Stimulated activated CD8-positive, alpha-beta memory T cell treated with anti-CD3 and anti-CD28 coated beads, Interleukin-12 subunit alpha, Interleukin-12 subunit beta, amount 100 ng/mL, for 24 hours (primary cell): ENCODE measurements around the gene TCEAL6.
"Not testable (repeated sequence)": the region's sequence is repeated elsewhere in the genome, so short reads cannot be mapped to it uniquely, and the experiment has no call there.

Experiments
- DNase-seq: peaks from one replicate; pipeline ENCODE4 v3.0.0-alpha.2; 2020; ENCODE audit errors: extremely low read depth

TCEAL6 gene

DNA sequence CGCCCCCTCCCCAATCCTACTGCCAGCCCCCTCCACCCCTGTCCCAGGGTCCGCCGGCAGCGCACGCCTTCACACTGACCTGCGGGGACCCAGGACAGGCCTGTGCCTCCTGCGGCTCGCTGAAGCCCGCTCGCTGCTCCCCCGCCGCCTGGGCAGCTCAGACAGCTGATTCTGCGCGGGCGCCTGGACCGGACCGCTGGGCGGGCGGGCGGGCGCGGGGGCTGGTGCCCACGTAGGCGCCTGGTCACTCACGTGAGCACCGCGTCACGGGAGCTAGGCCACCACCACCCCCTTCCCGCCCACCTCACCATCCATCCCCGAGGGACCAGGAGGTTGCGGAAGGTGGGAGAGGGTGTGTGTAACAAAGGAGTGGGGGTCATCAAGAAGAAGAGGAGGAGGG, at the start of gene TCEAL6:
Gene TCEAL6 (minus strand): TSS at position 208 of the 400 bp plus-strand sequence.
- DNase-seq, result not testable (repeated sequence)

DNA sequence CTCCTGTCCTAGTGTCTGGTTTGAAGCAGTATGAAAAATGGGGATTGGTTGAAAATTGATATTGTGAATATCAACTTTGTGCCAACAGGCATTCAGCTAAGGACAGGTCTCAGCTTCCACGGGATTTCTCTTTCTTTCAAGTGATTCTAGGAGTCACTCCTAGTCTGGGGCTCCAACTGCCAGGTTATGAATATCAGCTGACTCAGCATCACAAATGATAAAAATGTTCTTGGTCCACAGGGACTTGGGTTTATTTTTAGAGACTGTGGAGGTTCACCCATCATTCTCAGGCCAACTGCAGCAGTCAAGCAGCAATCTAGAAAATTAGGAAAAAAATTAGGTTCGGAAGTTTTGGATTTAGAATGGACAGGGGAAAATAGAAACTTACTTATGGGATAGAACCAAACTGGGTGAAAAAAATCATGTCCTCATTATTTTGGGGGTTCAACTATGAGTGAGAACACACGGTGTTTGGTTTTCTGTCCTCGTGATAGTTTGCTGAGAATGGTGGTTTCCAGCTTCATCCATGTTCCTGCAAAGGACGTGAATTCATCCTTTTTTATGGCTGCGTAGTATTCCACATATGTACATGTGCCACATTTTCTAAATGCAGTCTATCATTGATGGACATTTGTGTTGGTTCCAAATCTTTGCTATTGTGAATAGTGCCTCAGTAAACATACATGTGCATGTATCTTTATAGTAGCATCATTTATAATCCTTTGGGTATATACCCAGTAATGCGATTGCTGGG, 43.9 kb upstream of the TCEAL6 start:
- no peak for DNase-seq

DNA sequence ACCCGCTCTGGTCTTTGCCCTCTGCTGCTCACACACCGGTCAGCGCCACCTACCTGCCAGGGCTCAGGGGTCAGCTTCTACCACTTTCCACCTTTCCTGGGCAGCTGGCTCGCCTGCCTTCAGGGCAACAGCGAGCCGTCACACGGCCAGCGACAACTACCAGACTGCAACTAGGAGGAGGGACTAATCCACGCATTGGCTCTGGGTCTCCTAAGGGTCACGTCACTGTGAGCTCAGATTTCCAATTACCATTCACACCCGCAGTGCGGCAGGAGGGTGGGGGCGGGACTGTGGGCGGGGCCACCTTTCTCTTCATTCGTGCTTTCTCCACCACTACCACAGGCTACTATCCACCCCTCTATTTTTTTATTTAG, 13.5 kb upstream of the TCEAL6 start, which contains the start of gene BEX5:
Gene BEX5 (minus strand): TSS at position 172 of the 374 bp plus-strand sequence. CDS start 1,712 bp downstream, outside the sequence.
- no peak for DNase-seq

DNA sequence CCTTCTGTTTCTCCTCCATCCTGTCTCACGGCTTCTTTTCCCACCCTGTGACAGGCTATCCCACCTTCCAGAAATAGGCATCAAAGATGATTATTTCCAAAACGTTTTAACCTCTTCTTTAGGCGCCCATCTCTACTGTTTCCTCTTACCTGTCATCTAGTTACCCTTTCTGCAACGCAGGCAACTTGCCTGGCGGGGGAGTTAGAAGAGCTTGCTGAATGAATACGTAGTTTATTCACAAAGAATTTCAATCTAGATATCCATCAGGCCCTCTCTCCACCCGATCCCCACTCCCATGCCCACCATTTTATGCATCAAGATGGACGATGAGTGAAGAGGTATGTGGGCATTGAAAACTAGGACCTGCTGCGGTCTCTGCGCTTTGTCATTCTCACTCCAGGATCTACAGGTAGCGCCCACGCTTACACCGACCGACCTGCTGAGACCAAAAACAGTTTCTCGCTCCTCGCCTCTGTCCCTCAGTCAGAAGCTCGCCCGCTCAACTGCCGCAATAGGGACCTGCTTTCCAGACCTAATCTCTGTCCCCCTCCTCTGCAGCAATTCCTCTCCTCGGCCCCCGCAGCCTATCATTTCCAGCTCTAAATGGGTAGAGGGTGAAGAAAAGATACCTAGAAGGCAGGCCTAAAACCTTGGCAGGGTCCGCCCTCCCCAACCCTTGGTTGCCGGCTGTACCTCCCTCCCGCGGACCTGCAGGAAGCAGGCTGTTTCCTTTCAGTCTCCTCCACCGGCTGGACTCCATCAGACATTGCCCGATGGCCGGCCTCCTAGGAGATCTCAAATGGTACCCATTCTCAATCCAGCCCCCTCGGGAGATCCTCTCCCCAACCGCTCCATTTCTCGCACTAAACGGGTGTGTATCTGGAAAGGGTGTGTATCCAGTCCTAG, 12.9 kb upstream of the TCEAL6 start:
- DNase-seq, result no peak

DNA sequence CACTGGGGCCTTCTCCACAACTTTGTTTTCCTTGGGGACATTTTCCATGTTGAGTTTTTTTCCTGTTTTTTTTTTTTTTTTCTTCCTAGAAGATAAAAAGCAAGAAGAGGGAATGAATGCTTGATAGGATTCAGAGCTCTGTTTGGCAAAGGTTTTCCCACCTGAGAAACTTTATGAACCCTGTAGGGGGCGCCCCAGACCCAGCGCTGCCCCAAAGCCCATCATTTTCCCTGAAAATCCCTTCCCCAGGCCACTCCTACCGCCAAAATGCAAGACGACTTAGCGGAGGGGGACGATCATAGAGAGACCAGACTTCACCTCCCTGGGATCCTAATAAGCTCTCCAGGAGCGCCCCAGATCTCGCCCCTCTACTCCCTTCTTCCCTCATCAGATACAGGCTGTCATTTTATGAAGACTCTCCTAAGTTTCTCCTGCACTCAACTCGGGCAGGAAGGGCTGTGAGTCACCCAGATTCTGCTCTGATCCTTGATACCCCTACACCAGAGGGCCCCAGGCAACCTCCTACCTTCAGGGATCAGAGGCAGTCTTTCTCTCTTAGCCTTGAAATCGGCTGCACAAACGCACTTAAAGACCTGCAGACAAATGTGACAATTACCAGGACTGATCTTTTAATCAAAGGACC, 12.1 kb upstream of the TCEAL6 start:
- DNase-seq, result no peak

DNA sequence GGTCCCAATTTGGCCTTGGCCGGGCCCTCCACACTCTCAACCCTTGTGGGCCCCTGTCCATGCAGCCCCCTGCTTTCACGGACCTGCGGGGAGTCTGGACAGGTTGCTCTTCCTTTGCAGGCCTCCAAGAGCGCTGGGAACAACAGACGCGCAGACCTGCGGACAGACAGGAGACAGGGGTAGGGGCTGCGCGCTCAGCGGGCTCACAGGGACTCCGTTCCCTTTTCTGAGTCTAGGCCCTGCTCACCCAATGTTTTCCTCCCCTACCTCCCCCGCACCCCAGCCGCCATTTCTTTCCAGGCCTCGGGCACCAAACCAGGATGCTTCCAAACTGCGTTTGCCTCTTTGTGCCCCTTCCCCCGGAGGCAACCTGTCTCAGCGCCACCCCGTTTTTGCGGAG, 650 bp downstream of the TCEAL6 start:
- DNase-seq, result not testable (repeated sequence)

DNA sequence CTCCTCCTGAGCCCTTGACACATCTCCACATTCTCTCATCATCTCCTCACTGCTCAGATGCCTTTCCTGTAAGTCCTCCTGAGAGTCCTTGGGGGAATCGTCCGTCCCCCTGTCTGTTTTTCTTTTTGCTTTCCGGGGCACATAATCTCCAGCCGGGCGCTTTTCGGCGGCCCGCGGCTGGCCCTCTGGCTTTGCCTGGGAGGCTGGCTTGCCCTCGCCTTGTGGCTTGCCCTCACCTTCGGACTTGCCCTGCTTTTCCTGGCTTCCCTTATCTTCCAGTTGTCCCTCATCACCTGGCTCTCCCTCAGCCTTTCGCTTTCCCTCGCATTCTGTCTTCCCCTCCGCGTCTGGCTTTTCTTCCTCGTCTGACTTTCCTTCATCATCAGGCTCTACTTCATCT, 1.4 kb downstream of the TCEAL6 start:
- not testable (repeated sequence) for DNase-seq

DNA sequence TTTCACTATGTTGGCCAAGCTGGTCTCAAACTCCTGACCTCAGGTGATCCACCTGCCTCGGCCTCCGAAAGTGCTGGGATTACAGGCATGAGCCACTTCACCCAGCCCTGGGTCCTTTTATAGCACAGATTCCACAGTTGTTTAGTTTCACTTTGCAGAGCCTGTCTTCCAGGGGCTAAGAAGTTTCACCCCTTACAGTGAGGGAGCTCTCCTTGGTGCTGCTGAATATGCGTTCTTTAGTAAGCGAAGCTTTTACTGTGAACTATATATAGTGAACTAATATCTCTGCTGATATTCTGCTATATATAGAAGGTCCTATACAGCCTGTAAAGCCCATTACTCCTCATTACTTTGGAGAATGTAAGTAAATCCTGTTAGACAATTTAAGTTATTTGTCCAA, 4.2 kb downstream of the TCEAL6 start:
- no peak for DNase-seq

DNA sequence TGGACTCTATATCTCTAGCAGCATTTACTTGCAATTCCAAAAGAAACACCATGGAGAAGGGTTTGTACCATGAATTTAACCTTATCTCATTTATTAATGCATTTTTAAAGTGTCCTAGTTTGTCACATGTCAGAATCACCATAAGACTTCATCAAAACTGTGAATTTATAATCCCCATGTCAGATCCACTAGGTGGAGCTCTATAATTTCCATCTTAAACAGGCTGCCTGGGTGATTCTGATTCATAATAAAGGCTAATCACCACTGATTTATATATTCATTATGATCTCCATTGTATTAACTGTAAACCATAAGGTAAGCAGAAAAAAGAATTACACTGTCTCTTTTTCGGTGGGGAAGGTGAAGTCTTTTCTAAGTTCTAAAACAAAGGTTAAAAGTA, 12.8 kb downstream of the TCEAL6 start:
- DNase-seq, result no peak

DNA sequence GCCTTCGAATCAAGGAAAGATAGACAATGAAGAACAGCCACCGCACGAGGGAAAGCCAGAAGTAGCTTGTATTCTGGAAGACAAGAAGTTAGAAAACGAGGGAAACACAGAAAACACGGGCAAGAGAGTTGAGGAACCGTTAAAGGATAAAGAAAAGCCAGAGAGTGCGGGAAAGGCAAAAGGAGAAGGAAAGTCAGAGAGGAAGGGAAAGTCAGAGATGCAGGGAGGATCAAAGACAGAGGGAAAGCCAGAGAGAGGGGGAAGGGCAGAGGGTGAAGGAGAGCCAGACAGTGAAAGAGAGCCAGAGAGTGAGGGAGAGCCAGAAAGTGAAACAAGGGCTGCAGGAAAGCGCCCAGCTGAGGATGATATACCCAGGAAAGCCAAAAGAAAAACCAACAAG, 15.4 kb downstream of the TCEAL6 start:
- DNase-seq, result no peak

DNA sequence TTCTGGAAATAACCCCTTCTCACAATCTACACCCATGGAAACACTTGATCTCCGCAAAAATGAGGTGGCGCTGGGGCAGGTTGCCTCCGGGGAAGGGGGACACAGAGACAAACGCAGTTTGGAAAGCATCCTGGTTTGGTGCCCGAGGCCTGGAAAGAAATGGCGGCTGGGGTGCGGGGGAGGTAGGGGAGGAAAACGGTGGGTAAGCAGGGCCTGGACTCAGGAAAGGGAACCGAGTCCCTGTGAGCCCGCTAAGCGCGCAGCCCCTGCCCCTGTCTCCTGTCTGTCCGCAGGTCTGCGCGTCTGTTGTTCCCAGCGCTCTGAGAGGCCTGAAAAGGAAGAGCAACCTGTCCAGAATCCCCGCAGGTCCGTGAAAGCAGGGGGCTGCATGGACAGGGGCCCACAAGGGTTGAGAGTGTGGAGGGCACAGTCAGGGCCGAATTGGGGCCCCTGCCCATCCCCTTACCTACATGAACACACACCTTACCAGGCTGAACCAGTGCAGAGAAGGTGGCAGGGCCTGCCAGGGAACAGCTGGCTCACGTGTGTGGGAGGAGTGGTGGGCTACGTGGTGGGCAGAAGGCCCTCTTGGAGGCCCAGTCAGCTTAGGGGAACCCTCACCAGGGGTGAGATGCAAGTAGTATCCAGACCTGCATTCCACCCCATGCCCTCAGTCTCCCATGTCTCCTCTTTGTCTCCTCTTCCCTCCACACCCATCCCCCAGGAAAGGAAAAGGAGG, 16.0 kb downstream of the TCEAL6 start:
- DNase-seq, result not testable (repeated sequence)

DNA sequence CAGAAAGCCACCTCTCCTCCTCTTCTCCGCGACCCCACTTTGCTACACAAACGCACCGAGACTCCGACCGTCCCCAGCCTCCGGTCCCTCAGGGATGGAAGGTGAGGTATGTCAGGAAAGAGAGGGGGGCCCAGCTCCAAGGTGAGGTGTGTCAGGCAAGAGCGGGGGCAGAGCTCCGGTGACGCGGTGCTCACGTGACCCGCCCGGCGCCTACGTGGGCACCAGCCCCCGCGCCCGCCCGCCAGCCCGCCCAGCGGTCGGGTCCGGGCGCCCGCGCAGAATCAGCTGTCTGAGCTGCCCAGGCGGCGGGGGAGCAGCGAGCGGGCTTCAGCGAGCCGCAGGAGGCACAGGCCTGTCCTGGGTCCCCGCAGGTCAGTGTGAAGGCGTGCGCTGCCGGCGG, 16.8 kb downstream of the TCEAL6 start, which contains the start of gene TCEAL2:
Gene TCEAL2 (plus strand): TSS at position 244 of the 400 bp plus-strand sequence. CDS start 1,152 bp downstream, outside the sequence.
- not testable (repeated sequence) for DNase-seq

DNA sequence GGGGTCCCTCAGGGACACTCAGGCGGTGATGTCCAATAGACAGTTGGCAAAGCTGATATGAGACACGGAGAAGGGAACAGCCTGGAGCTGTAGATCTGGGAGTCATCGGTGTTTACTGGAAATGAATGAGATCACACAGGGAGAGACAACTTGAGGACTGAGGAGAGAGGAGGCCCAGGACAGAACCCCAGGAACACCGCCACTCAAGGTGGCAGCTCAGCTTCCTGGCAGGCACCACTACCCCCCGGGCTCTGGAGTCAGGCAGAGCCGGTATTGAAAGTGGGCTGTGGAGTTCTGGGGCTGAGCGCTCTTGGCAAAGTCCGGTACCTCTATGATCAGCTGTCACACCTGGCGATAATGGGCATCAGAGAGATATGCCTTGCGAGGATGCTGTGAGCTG, 17.3 kb downstream of the TCEAL6 start:
- DNase-seq, result not testable (repeated sequence)

DNA sequence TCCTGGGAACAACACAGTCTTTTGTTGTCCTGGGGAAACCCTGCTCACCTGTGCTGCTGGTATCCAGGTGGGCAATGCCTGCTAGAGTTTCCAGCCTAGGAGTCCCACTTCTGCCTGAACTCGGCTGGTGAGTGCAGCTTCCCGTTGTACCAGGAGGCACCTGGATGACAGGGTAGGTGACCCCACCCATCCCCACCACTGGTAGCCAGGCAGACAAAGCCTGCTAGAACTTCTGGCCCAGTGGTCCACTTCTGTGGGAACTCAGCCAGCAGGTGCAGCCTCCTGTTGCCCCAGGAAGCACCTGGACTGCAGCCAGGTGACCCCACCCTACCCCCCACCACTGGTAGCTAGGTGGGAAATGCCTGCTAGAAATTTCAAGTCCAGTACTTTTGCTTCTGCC, 26.5 kb downstream of the TCEAL6 start:
- no peak for DNase-seq

DNA sequence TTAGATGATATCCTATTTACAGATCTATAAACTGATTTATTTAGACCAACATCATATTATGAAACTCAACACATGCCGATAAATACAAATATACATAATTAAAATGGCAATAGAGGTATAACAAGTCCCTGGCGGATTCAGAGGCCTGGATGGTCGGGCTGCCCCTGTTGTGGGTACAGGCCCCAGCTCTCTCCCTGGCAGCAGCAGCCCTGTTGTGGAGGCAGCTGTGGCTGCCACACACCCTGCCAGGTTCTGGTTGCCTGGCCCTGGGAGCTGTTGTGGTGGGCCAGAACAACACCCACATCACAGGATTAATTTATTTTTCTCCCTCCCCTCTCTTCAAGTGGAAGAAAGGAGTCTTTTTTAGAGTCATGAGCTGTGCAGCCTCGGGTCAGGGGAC, 28.9 kb downstream of the TCEAL6 start:
- DNase-seq, result no peak
